Measurements from ENCODE around the gene KIF18B.
A peak's percentile ranks its signal among the peaks of the same experiment; 100 is the strongest.

The KIF18B gene

DNA sequence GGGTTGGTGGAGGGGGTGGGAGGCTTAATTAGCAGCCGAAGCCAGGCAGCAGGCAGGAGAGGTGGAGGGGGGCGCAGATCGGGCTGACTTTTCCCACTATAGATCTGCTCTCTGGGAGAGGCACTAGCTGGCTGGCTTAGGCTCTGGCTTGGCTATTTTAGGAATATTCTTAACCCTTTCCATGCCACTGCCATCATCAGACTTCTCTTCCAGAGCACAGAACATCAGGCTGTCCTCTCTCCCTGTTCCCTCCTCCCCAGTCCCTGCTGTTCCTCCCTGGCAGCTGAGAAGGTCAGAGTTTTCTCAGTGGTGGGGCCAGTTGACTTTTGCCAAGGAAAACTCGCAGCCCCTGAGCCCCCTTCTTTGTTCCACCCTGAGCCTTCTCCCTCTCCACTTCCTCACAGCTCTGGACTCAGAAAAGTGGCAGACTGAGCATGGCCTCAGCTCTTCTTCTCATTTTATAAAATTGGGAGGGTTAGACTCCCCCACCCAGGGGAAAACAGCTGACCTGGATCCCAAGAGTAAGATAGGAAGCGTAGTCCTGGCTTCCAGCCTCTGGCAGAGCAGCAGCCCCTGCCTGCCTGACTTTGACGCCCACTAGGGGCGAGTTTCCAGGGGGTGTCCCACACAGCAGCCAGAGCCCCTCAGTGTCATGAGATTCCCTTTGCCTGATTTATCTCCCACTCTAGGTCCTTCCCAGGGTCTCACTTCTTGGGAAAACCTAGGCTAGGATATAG, 30.4 kb upstream of the KIF18B start:
- H3K4me3 ChIP-seq (replicated peaks in 1 of 2; ENCODE audit: low read depth in 2 of 2, low read length in 2 of 2), result no peak overlapping the region
- TF ChIP-seq, protein P1, sequence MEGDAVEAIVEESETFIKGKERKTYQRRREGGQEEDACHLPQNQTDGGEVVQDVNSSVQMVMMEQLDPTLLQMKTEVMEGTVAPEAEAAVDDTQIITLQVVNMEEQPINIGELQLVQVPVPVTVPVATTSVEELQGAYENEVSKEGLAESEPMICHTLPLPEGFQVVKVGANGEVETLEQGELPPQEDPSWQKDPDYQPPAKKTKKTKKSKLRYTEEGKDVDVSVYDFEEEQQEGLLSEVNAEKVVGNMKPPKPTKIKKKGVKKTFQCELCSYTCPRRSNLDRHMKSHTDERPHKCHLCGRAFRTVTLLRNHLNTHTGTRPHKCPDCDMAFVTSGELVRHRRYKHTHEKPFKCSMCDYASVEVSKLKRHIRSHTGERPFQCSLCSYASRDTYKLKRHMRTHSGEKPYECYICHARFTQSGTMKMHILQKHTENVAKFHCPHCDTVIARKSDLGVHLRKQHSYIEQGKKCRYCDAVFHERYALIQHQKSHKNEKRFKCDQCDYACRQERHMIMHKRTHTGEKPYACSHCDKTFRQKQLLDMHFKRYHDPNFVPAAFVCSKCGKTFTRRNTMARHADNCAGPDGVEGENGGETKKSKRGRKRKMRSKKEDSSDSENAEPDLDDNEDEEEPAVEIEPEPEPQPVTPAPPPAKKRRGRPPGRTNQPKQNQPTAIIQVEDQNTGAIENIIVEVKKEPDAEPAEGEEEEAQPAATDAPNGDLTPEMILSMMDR (IDR thresholded peaks at IDR 0.05; ENCODE audit: low read depth, low read length), result no peak
- no peak for DNase-seq (ENCODE audit: low read depth in 2 of 2)

DNA sequence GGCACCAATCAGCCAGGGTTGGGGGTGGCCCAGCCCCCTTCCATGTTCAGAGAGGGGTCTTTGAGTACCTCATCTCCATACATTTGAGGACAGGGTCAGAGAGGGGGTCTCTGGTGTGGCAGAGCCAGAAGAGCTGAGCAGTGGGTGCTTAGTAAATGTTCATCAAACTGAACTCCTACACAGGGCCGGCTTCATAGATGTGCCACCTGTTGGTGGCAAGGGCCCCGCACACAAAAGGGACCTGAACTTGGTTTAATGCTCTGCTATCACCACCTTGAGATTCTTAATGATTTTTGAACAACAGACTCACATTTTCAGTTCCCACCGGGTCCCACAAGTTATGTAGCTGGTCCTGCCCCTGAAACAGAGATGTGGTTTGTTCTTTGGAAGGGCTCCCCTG, 29.5 kb upstream of the KIF18B start:
- no peak overlapping the region for H3K4me3 ChIP-seq (replicated peaks in 1 of 2; ENCODE audit: low read depth in 2 of 2, low read length in 2 of 2)
- TF ChIP-seq, protein P1 (IDR thresholded peaks at IDR 0.05; ENCODE audit: low read depth, low read length), result no peak
- DNase-seq (ENCODE audit: low read depth in 2 of 2), result no peak

DNA sequence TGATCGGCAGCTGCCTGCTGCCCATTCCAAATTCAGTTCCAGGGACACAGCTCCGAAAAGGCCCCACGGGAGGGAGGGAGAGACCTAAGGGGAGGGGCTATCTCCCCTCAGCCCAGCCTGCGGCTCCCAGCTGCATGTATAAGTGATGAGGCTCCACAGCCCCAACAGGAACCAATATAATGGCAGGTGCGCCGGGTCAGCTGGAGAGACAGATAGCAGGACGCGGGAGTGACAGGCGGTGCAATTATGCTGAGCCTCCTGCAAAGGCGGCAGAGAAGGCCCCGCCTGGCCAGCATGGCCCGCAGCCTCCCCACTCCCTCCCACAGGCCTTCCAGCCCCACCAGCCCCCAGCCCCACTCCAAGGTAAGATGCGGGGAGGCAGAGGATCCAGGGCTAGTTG, 28.6 kb upstream of the KIF18B start:
- no peak overlapping the region for H3K4me3 ChIP-seq (replicated peaks in 1 of 2; ENCODE audit: low read depth in 2 of 2, low read length in 2 of 2)
- no peak for DNase-seq (ENCODE audit: low read depth in 2 of 2)
- TF ChIP-seq, protein P1 (IDR thresholded peaks at IDR 0.05; ENCODE audit: low read depth, low read length), result no peak

DNA sequence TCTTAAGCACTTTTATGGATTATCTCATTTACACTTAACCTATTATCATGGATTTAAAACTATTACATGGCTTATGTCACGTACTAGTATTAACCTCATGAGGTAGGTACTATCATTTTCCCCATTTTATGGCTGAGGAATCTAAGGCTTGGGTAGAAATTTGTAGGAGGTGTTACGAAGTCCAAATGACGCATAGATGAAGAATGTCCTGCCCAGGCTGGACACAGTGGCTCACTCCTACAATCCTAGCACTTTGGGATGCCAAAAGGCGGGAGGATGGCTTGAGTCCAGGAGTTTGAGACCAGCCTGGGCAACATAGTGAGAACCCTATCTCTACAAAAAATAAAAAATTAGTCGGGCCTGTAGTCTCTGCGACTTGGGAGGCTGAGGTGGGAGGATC, 25.4 kb upstream of the KIF18B start:
- peak; percentile 56 to 62 for DNase-seq (ENCODE audit: low read depth in 2 of 2)
- no peak overlapping the region for H3K4me3 ChIP-seq (replicated peaks in 1 of 2; ENCODE audit: low read depth in 2 of 2, low read length in 2 of 2)
- TF ChIP-seq, protein P1 (IDR thresholded peaks at IDR 0.05; ENCODE audit: low read depth, low read length), result no peak

GRCh38 chr17:44971776-44972483, 24.4 kb upstream of the KIF18B start:
- DNase-seq (ENCODE audit: low read depth in 2 of 2), result peak; percentile 24 to 53
- TF ChIP-seq, protein P1 (IDR thresholded peaks at IDR 0.05; ENCODE audit: low read depth, low read length), result no peak
- no peak overlapping the region for H3K4me3 ChIP-seq (replicated peaks in 1 of 2; ENCODE audit: low read depth in 2 of 2, low read length in 2 of 2)

DNA sequence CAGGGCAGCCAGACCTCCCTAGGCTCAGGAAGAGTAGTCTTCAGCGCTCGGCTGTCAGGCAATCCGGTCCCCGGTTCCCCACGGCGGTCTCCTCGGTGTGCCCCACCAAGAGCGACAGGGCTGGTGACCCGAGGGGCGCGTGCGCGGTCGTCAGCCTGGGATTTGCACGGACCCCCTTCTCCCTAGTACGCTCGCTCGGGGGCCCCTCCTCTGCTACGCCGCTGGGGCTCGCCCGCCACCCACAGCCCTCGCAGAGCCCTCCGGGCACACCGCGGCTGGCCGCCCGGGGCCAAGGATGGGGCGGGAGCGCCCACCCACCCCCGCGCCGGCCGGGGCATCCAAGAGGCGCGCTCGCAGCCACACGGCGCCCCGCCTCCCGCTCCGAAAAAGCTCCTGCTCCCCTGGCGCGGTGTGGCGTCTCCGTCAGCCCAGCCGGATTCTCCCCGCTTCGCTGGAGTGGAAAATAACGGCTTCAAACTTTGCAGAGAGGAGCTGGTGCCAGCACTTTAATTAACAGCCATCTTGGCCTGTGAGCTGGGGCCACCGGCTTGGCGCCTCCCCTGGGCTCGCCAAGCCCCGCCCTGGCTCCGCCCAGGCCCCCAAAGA, 22.7 kb upstream of the KIF18B start:
- peak in 1 of 2 donors; percentile 40 for DNase-seq (ENCODE audit: low read depth in 2 of 2)
- TF ChIP-seq, protein P1 (IDR thresholded peaks at IDR 0.05; ENCODE audit: low read depth, low read length), result no peak
- peak overlapping the region; percentile 45 to 48 for H3K4me3 ChIP-seq (replicated peaks in 1 of 2; ENCODE audit: low read depth in 2 of 2, low read length in 2 of 2)
